Fibroblast of lung (primary cell): ENCODE measurements around the gene RNF126.

Experiments used
- EZH2 ChIP-seq: IDR thresholded peaks from 2 replicates; pipeline ENCODE4 v1.5.1; 2012; ENCODE audit warnings: low read length, control low read depth, mild to moderate bottlenecking; ENCODE audit errors: missing control alignments
- TF ChIP-seq, protein P1 (sequence below), 2 donors: IDR thresholded peaks in 1 of 2; conservative IDR thresholded peaks in 1 of 2; 1 replicate in 1 of 2; 2 replicates in 1 of 2; pipeline ENCODE4 v1.5.1; 2011 to 2012; ENCODE audit warnings: low read length in 2 of 2, control low read depth in 1 of 2, inconsistent platforms in 1 of 2, low read depth in 1 of 2, mild to moderate bottlenecking in 1 of 2

DNA sequence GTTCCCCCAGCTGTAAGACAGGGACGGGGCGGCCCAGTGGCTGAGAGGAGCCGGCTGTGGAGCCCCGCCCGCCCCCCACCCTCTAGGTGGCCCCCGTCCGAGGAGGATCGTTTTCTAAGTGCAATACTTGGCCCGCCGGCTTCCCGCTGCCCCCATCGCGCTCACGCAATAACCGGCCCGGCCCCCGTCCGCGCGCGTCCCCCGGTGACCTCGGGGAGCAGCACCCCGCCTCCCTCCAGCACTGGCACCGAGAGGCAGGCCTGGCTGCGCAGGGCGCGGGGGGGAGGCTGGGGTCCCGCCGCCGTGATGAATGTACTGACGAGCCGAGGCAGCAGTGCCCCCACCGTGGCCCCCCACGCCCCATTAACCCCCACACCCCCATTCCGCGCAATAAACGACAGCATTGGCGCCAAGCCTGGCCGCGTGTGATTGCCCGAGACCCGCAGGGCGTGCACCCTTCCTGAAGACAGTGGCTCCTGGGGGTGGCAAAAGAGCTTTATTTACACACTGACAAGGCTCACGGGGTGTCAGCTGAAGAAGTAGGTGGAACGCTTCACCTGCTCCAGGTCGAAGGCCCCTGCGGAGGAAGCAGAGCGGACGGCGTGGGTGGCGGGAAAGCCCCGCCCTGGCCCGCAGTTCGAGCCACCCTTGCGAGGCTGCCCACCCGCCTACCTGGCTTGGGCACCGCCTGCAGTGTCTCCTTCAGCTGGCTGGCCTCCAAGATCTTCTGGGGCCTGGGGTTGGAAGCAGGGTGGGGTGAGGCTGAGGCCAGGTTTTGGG, 46.1 kb downstream of the RNF126 start:
- no peak for TF ChIP-seq EZH2
- TF ChIP-seq, protein P1, sequence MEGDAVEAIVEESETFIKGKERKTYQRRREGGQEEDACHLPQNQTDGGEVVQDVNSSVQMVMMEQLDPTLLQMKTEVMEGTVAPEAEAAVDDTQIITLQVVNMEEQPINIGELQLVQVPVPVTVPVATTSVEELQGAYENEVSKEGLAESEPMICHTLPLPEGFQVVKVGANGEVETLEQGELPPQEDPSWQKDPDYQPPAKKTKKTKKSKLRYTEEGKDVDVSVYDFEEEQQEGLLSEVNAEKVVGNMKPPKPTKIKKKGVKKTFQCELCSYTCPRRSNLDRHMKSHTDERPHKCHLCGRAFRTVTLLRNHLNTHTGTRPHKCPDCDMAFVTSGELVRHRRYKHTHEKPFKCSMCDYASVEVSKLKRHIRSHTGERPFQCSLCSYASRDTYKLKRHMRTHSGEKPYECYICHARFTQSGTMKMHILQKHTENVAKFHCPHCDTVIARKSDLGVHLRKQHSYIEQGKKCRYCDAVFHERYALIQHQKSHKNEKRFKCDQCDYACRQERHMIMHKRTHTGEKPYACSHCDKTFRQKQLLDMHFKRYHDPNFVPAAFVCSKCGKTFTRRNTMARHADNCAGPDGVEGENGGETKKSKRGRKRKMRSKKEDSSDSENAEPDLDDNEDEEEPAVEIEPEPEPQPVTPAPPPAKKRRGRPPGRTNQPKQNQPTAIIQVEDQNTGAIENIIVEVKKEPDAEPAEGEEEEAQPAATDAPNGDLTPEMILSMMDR (conservative IDR thresholded peaks at IDR 0.05 in 1 of 2, IDR thresholded peaks at IDR 0.05 in 1 of 2; ENCODE audit: low read depth in 1 of 2, low read length in 2 of 2), result no peak
